GM19324 (cell line): Measurements from ENCODE around the gene AHNAK.
"Not testable (repeated sequence)": the region's sequence is repeated elsewhere in the genome, so short reads cannot be mapped to it uniquely, and the experiment has no call there.

ENCODE experiments used
- ATAC-seq: cut with Tn5 transposase; IDR thresholded peaks from one replicate; pipeline ENCODE4 v1.9.1; 2021; ENCODE audit warnings: mild to moderate bottlenecking, moderate library complexity; ENCODE audit not compliant: unreplicated experiment, low FRiP score

The AHNAK gene

DNA sequence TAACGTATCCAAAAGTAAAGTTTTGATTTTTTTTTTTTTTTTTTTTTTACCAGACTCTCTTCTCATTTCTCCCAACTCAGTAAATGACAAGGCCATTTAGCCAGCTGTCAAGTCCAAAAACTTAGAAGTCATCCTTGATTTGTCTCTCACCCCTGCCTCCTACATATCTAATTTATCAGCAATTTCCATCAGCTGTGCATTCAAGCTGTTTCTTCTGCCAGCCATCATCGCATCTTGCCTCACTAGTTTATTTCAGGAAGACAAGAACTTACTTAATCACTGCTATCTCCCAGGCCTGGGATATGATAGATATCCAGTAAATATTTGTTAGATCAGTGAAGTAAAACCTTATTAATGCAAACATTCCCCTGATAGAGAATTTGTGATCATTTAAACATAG lies 80.2 kb downstream of the AHNAK start:
- ATAC-seq, result no peak

DNA sequence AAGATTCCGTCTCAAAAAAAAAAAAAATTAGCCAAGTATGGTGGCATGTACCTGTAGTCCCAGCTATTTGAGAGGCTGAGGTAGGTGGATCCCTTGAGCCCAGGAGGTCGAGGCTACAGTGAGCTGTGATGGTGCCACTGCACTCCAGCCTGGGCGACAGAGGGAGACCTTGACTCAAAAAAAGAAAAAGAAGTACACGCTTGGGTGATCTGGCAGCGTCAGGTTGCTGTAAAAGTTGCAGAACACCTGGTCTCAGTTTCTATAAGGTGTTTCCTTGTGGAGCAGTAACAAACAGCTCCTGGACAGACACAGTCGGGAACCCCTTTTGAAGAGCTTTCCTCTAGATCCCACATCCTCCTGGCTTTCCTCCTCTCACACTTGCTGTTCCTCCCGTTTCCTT lies 82.0 kb downstream of the AHNAK start:
- no peak for ATAC-seq

DNA sequence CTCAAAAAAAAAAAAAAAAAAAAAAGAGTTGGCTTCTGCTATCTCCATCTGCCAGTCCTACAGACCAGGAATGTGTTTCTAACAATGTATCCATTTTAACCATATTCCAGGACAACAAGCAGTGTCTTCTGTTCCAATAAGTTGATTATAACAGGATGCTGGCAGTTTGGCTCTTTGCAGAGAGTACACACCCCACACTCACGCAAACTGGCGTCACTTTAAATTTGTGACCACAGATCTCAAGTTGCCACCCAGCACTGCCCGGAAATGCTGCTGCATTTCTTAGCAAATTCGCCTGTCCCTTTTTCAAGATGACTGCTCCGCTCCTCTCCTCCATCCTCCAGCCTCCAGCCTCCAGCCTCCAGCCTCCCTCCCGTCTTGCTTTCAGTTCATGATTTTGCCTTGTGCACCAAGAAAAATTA lies 83.5 kb downstream of the AHNAK start:
- no peak for ATAC-seq

- no peak for ATAC-seq
These were observed 84.1 kb downstream of the AHNAK start for GRCh38 chr11:62462508-62462892.

DNA sequence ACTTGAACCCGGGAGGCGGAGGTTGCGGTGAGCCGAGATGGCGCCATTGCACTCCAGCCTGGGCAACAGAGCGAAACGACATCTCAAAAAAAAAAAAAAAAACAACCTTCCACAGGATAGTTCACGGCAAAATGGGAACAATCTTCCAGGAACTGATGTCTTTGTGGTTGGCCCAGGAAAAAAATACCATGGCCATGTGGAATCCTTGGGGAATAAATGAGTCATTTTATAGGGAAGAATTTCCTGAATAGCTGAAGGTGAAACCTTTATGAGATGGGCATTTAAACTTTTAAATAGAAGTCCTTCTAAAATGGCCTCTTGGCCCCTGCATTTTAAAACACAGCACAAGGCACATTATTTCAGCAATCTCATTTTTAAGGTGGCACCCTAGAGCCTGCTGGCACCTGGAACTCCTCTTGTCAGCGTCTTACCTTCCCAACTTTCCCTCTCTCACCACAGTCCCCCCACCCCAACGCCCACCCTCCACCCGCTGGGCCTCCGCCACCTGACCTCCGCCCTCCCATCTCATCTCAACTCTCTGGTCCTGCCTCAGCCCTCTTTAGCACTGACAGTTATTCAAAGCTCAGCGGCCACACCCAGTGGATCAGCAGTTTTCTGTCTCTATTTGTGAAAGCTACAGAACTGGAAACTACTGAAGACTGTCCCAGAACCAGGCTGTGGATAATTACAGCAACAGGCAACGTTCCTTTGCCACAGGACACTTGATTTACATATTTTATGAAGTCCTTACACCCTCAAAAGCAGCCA lies 84.7 kb downstream of the AHNAK start:
- ATAC-seq, result no peak

- no peak for ATAC-seq
These were observed 87.5 kb downstream of the AHNAK start for GRCh38 chr11:62459080-62459479.

DNA sequence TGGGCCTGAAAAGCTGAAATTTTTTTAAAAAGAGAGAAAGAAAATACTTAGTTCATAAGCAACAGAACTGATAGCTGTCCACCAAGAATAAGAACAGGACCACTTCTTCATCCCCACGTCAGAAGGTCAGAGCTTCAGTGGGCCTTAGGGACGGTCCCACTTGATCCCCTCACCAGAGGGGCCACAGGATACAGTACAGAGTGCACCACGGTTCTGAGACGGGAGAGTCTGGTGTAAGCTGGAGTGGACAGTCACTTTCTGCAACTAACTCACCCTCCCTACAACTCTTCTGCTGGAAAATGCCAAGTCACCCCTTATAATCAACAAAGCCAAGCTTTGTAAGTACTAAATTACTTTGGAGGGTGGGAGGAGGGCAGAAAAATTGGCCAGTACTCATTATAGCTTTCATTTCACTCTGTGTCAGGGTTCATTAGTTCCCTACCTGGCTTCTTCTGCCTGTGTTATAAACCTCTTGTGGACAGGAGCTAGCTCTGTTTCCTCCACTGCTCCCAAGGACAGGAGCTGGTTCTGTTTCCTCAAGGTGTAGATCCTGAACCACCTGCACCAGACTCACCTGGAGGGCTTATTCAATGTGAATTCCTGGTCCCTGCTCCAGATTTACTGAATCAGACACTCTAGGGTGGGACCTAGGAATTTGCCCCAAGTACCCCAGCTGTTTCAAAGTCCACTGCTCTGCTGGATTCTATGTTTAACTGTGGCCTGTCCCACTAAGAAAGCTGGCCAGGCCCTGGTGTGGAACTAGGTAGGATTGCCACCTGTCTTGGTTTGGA lies 88.2 kb downstream of the AHNAK start:
- no peak for ATAC-seq

DNA sequence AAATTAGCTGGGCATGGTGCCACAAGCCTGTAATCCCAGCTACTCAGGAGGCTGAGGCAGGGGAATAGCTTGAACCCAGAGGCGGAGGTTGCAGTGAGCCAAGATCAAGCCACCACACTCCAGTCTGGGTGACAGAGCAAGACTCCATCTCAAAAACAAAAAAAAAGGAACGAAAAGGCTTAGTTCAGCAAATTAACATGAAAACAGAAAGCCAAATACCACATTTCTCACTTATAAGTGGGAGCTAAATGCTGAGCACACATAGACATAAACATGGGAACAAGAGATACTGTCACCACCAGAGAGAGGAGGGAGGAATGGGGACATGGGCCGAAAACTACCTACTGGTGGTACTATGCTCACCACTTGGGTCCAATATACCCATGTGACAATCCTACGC lies 89.1 kb downstream of the AHNAK start:
- no peak for ATAC-seq

DNA sequence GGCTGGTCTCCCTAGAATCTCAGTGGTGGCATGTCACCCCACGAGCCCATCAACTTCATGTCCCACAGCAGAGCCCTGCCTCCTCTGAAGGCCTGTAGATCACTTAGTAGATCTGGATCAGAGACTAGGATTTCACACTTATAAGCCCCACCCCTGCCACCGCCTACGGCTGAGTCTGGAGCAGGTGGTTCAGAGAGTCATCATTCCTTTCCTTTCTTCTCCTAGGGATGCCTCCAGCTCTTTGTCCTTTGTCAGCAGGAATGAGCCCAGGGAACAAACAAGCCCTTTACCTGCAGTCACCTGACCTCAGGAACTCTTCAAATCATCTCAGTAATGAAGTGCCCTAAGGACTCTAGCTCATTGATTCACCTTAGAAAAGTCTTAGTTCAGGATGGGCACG lies 90.0 kb downstream of the AHNAK start:
- no peak for ATAC-seq

DNA sequence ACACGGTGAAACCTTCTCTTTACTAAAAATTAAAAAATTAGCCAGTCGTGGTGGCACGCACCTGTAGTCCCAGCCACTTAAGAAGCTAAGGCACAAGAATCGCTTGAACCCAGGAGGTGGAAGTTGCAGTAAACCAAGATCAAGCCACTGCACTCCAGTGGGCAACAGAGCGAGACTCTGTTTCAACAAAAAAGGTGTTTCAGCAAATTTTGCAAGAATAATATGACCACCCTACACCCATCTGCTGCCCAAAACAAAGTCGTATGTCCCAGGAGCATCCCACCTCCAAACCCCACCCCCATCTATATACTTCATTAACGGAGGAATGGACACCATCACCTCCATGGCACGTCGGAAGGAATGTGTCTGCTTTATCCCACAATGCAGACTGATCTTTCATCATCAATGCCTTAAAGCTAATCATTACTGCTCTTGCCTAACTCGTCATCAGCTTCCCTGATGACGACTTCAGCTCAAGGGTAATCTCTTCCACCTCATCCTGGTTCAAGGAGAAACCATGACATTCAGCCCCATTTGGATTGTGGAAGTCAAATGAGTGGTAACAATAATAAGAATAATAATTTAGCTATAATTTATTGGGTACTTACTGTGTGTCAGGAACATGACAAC lies 93.7 kb downstream of the AHNAK start:
- no peak for ATAC-seq

DNA sequence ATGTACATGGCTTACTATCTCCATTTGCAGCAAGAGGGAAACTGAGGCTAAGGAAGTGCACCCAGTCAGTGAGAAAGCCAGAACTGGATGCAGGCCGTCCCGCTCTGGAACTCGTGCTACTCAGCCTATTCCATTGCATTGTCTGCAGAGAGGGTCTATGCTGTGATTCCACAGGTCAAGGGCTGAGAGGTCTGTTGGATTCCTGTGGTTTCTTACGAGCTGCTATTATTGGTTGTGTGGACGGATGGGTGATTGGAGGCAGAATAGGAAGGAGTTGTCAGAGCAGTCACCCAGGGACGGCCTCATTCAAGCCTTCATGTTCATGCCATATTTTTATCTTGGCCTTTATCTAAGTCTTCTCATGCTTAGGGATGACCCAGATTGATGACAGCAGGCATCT lies 94.3 kb downstream of the AHNAK start:
- no peak for ATAC-seq

GRCh38 chr11:62451241-62451621 lies 95.4 kb downstream of the AHNAK start:
- no peak for ATAC-seq

DNA sequence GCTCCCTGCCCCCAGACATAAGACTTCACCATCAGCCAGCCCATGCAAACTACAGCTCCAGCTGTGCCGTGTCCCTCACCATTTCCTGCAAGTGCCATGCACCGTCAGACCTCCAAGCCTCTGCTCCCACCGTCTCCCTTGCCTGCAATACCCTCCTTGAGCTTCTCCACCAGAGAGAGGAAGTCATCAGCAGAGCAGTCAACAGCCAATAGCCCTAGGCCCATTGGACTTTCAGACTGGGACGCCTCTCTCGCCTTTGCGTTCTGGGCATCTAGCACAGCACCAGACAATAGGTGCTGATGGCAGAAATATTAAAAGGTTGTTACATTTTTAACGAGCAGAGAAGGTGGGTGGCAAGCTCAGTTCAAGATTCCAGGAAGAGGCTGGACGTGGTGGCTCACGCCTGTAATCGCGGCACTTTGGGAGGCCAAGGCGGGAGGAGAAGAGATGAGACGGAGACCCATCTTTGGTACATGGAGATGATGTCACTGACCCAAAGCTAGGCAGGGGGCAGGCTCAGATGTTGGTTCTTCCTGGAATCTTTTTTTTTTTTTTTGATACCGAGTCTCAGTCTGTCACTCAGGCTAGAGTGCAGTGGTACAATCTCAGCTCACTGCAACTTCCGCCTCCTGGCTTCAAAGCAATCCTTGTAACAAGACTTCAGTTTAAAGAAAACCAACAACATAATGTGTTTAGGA lies 95.9 kb downstream of the AHNAK start:
- no peak for ATAC-seq

DNA sequence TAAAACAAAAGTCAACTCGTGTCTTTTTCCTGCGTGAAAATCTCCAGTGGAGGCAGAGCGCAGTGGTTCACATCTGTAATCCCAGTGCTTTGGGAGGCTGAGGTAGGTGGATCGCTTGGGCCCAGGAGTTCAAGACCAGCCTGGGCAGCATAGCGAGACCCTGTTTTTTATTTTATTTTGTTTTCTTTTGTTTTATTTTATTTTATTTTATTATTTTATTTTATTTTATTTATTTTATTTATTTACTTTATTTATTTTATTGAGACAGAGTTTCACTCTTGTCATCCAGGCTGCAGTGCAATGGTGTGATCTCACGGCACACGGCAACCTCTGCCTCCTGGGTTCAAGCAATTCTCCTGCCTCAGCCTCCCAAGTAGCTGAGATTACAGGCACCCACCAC lies 96.7 kb downstream of the AHNAK start:
- not testable (repeated sequence) for ATAC-seq

DNA sequence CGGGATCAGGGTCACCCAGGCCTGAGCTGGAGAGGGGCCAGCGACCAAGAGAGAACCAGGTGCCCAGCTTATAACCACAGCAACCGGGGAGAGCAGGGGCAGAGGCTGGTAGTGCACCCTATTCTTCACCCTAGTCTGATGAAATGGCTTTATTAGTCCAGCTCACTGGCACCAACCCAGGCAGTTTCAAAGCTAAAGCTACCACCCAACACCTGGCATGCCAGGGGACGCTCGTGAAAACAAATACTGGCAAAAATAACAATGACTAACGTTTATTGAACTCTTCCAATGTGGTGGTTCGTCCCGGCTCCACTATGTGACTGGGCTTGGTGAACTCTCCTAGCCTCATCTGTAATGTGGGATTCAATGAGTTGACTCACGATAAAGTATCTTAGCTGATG lies 97.2 kb downstream of the AHNAK start:
- no peak for ATAC-seq

DNA sequence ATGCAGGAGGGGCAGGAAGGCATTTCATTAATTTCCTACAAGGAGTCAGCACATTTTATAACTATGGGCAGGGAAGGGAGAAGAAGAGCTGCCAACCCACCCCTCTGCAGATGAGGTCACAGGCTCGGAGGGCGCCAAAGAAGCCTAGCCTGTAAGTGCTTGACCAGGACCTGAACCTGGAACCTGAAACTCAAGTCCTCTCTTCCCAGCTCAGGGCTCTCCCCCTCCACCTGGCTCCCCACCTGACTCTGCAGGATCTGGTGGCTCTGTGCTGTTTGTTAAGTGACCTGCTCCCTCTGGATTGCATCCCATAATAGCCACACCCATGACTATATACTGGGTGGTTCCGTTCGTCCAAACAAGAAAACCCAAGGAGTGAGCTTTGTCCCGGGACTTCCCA lies 100.5 kb downstream of the AHNAK start:
- ATAC-seq, result no peak

DNA sequence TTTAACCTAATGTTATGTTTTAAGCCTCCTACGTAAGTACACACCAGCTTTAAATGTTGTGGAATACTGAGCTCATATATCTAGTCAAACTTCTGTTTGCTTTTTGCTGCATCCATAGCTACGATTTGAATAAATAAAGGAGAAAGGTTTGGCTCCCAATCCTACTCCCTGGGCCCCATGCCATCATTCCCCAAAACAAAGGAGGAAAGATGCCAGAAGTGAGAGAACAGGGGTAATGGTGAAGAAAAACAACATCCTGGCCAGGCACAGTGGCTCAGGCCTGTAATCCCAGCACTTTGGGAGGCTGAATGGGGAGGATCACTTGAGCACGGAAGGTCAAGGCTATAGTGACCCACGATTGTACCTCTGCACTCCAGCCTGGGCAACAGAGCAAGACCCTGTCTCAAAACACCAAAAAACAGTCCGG lies 101.3 kb downstream of the AHNAK start:
- no peak for ATAC-seq

GRCh38 chr11:62444835-62445234 lies 101.8 kb downstream of the AHNAK start:
- ATAC-seq, result no peak

DNA sequence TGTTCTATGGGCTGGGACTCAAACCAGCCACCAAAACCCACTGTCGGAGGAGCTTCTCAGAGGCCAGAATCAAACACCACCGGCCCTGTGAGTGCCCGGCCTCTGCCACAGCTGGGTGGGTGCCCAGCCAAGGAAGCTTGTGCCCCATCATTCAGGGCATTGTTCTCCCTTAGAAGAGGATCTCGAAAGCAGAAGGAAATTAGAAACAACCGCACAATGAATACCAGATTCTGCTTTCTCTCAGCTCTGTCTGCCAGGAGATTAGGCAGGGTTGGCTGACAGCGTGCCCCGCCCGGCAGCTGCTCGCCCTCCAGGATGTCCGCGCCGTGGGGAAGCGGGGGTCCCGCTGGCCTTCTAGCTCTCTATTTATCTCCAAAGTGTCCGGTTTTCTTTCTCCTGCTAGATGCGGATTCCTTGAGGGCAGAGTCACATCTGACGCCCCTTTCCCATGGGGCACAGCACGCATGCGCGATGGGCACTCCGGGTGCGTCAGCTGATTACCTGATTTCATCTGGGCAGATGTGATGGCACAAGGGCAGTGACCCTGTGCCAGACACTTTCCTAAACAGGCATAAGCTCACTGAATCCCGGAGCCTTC lies 102.3 kb downstream of the AHNAK start:
- no peak for ATAC-seq

- no peak for ATAC-seq
These were observed 103.0 kb downstream of the AHNAK start for GRCh38 chr11:62443390-62444235.
